GM19372 (cell line): Measurements from ENCODE around the gene PPARG.
"Not testable (repeated sequence)": the region's sequence is repeated elsewhere in the genome, so short reads cannot be mapped to it uniquely, and the experiment has no call there.

Source experiments
- ATAC-seq: cut with Tn5 transposase; IDR thresholded peaks from one replicate; pipeline ENCODE4 v1.9.1; 2021; ENCODE audit warnings: mild to moderate bottlenecking, low read depth, moderate library complexity; ENCODE audit not compliant: unreplicated experiment

The PPARG gene

DNA sequence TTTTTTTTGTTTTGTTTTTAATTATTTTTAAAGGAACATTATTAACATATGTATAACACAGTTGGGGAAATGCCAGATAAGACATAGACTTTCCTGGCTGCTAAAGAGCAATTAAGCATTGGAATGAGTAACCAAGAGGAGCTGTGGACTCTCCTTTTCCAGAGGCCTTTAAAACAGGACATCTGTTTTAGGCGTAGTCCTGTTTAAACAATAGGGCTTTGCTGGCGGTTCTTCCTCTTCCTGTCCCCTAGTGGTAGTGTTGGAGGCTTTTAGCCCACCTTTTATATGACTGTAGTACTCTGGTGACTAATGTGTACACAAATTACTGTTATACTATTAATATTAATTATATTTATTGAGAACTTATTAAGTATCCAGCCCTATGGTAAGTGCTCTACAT, 81.9 kb downstream of the PPARG start:
- ATAC-seq: no peak

DNA sequence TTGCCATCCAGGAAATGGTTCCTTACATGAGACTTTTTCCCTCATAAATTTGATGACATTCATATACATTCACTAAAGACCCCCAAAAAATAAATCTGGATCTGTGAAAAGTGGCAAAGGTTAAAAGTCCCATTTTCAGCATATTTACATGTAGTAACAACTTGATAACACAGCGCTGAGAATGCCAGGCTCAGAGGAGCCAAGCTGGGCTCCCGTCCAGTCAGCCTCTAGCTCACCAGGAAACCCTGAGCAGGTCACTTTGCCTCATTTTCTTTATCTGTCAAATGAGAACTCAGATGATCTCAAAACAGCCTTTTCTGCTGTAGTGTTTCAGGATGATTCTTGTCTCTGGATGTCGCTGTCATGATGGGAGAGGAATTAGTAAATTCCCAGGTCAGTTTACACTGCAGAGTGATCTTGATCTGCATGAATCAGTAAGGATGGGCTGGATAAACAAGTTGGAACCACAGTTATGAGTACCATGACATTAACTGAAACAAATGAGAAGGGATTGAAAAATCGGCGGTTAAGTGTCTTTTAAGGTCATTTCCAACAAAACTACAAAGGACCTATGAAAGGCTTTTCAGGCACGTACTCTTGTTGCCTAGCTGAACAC, 82.8 kb downstream of the PPARG start:
- ATAC-seq: no peak

GRCh38 chr3:12372741-12373280, 83.9 kb downstream of the PPARG start:
- no peak for ATAC-seq

DNA sequence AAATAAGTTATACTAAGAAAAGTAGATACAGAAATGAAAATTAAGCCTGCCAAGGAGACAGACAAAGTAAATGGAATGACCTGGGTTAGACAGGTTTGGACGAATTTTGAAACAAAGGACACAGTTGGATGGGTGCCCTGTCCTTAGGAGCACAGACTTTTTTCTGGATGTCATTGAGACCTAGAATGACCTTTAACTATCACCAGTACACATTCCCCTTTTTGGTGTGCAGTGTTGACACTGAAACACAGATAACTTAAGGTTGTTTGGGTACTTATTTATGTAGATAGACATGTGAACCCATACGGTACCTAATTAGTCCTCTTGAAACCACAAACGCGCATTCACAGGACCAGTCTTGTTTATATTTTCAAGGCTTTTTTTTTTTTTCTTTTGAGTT, 86.7 kb downstream of the PPARG start:
- ATAC-seq: no peak

- no peak for ATAC-seq
Measured at GRCh38 chr3:12379640-12380429, 91.0 kb downstream of the PPARG start.

GRCh38 chr3:12380461-12380860, 91.6 kb downstream of the PPARG start:
- ATAC-seq: no peak

DNA sequence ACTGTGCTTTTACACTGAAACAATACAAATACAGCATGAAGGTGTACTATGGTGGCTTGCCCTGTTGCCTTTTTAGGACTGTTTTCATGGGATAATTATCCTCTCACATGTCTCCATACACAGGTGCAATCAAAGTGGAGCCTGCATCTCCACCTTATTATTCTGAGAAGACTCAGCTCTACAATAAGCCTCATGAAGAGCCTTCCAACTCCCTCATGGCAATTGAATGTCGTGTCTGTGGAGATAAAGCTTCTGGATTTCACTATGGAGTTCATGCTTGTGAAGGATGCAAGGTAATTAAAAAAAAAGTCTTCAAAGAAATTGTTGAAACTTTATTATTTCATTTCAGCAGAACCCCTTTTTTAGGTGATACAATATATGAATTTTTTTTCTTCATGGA, 92.3 kb downstream of the PPARG start:
- no peak for ATAC-seq

DNA sequence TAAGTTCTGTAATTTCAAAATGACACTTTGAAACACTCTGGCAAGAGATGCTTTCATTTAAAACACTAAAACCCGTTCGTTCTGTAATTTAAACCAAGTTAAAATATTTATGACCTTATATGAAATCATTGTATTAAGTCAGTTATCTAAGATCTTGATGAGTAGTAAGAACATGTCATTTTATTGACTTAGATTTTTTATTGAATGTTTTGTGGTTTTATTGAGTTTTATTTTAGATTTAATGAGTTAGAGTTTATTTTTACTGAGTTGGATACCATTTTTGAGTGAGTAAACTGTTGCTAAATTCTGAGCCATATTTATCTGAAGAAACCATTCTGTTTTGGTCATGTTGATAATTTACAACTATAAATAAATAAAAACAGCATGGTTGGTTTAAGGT, 94.3 kb downstream of the PPARG start:
- no peak for ATAC-seq

GRCh38 chr3:12384451-12385233, 95.8 kb downstream of the PPARG start:
- ATAC-seq: no peak

DNA sequence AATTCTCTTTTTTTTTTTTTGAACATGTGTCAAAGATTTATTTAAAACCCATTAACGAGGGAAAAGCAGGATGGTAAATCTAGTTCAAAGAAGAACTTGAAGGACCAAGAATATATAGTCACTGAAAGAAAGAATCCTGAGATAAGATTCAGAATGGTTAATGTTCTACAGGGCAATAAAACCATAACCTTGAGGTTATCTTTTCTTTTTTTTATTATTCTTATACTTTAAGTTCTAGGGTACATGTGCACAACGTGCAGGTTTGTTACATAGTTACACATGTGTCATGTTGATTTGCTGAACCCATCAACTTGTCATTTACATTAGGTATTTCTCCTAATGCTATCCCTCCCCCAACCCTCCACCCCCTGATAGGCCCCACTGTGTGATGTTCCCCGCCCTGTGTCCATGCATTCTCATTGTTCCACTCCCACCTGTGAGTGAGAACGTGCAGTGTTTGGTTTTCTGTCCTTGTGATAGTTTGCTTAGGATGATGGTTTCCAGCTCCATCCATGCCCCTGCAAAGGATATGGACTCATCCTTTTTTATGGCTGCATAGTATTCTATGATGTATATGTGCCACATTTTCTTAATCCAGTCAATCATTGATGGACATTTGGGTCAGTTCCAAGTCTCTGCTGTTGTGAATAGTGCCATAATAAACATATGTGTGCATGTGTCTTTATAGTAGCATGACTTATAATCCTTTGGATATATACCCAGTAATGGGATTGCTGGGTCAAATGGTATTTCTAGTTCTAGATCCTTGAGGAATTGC, 97.8 kb downstream of the PPARG start:
- not testable (repeated sequence) for ATAC-seq

- ATAC-seq: no peak
Measured at GRCh38 chr3:12388185-12388584, 99.3 kb downstream of the PPARG start.

DNA sequence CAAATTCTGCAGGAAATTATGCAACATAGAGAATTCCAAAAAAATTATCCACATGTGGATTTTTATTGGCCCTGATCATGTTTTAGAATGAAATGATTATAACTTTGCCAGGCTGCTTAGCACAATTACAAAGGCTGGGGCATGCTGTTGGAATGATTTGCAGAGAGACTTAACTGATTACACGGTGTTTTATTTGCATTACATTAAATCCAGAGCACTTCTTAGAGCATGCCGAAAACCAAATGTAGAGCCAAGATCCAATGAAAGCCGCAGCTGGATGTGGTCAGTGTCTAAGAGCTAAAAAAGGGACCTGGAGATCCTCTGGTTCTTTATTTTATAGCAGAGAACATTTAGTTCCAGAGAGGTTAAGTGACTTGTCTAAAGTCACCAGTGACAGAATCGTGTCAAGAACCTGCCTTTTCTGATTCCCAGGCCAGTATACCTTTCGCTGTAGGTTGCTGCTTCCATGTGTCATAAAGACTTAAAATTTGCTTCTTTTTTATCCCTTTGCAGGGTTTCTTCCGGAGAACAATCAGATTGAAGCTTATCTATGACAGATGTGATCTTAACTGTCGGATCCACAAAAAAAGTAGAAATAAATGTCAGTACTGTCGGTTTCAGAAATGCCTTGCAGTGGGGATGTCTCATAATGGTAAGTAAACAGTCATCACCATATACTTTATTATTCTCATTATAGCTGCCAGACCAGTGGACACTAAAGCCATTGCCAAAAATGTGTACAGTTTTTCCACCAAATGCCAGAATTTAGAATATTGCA, 103.4 kb downstream of the PPARG start:
- no peak for ATAC-seq

- no peak for ATAC-seq
Measured at GRCh38 chr3:12393894-12394293, 105.0 kb downstream of the PPARG start.

GRCh38 chr3:12394569-12395271, 105.8 kb downstream of the PPARG start:
- peak; percentile 23 for ATAC-seq

- ATAC-seq: peak; percentile 87
Measured at GRCh38 chr3:12395349-12396012, 106.6 kb downstream of the PPARG start.

- ATAC-seq: no peak
Measured at GRCh38 chr3:12396471-12396870, 107.6 kb downstream of the PPARG start.

GRCh38 chr3:12399226-12399625, 110.4 kb downstream of the PPARG start:
- no peak for ATAC-seq

- no peak for ATAC-seq
Measured at GRCh38 chr3:12400616-12401194, 111.8 kb downstream of the PPARG start.
